GM18526 (cell line): ENCODE measurements around the gene TMBIM1.
A peak's percentile ranks its signal among the peaks of the same experiment; 100 is the strongest.

Source experiments
- POLR2A ChIP-seq: IDR thresholded peaks from 3 replicates; pipeline ENCODE4 v1.6.1; 2011; ENCODE audit not compliant: insufficient read length; ENCODE audit errors: extremely low read depth

The TMBIM1 gene

DNA sequence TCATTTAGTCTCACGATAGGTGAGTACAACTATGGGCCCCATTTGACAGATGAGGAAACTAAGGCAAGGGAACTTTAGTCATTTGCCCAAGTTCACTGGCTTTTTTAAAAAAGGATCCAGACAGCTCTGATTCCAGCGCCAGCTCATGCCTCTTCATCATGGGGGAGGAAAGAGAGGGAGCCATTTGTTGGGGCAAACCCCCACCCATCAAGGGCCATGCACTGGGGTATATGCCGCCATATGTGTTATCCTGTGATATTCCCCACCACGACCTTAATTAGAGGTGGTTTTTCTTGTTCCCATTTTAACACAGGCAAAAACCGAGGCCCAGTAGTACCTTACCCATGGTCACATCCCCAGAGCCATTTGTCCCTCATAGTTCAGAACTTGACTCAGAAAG is 32.1 kb downstream of the TMBIM1 start:
- TF ChIP-seq POLR2A = no peak

DNA sequence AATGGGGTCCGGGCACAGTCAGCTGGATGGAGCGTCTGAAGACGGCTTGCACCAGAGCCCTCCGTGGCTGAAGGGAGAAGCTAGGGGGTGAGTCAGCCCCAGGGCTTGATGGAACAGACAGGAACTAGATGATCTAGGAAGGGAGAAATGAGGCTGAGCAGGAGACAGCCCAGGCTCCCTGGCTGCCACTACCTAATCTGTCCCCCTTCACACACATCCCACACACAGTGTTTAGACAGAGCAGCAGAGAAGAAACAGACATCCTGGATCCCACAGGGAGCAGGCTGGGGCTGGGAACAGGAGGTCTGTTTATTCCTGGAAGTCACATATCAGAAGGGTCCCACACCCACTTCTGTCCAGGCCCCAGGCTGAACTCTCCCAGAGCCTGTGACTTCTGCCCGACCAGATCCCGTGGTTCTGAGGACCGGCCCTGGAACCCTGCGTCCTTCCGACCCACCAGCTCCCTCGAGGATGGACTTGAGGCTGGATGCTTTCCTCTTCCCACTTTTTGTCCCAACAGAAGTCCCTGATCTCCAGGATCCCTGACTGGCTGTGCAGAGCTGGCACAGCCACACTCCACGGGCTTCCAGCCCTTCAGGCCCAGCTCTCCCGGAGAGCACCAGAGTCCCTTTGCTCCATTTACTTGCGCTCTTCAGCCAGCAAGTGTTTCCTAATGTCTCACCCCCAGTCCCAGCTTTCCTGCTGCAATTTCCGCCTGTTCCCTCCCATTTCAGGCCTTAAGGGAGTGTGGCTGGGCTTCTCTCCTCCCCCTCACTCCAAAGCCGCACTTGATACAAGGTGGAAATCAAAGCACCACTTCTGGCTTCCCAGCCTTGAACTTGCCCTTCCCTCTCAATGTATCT is 33.0 kb downstream of the TMBIM1 start:
- TF ChIP-seq POLR2A = no peak

DNA sequence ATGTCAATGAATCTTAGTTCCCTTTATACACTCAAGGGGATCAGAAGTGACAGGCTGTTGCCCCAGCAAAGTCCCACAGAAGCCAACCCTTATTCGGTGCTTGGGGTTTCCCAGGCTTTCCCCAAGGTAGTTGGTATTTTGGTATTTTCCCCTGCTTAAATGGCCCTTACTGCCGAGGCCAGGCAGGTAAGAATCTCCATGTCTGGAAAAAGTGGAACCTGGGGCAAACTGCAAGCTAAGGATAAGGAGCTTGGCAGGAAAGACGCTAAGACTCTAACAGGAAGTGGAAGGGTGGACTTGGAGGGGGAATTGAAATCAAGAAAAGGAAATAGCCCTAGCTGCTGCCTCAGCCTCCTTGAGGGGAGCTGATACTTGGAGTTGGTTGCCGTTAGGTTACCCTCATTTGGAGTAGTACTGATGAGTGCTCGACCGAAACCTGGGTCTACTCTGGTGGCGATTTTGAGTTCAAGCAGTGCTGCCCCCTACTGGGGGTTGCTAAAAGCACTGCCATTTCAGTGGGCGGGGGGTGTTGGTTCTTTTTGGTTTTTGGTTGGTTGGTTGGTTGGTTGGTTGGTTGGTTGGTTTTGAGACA is 34.8 kb downstream of the TMBIM1 start:
- peak; percentile 22 for TF ChIP-seq POLR2A

DNA sequence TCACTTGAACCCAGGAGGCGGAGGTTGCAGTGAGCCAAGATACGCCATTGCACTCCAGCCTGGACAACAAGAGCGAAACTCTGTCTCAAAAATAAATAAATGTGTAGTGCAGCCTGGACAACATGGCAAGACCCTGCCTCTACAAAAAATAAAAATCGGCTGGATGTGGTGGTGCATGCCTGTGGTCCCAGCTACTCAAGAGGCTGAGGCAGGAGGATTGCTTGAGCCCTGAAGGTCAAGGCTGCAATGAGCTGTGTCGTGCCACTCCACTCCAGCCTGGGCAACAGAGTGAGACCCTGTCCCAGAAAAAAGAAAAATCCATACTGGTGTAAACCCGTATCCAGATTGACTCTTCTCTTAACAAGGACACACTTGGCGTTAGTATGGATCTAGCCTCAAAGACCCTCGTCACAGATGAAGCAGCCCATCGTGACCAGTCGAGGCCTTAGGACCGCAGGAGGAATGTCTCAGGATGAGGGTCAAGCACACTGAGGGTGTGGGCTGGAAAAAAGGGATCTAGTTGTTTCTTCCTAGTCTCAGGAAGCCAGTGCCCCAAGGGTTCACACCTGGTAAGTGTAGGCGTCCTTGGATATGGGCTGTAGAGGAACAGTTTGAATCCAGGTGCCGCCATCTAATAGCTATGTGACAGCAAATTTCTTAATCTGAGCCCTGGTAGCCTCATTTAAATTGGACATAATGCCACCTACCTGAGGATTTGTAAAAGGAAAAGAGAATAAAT is 35.5 kb downstream of the TMBIM1 start:
- no peak for TF ChIP-seq POLR2A

DNA sequence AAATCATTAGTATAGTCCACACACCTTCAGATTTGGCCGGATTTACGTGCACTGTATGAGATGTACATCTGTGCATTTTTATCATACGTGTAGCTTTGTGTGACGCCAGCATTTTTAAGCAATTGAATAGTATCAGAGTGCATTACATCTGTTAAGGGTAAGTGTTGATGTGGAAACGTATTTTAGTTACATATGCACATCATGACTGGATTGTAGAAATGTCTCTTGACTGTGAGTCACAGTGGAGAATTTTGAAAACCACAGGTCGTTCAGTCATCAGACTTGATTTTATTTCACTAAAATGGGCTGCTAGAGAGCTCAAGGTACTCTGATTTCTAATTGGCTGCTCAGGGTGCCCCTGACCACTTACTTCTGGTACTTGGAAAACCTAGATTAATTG is 36.9 kb downstream of the TMBIM1 start:
- TF ChIP-seq POLR2A = no peak

DNA sequence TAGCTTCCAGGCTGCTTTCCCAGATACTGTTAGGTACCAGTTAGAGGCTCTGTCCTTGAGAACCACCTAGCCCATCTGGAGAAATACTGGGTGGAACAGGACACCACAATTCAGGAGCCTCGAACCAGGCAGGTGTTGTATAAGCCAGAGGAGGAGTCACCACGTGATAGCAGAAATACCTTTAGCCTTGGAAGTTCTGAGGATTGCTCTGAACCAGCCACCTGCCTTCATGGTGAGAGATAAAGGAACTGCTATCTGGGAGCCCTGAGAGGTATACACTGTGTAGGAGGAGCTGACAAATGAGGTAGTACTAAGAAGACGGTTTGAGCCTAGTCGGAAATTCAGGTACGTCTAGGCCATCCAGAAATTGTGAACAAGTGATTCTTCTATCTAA is 39.1 kb downstream of the TMBIM1 start:
- TF ChIP-seq POLR2A = no peak

DNA sequence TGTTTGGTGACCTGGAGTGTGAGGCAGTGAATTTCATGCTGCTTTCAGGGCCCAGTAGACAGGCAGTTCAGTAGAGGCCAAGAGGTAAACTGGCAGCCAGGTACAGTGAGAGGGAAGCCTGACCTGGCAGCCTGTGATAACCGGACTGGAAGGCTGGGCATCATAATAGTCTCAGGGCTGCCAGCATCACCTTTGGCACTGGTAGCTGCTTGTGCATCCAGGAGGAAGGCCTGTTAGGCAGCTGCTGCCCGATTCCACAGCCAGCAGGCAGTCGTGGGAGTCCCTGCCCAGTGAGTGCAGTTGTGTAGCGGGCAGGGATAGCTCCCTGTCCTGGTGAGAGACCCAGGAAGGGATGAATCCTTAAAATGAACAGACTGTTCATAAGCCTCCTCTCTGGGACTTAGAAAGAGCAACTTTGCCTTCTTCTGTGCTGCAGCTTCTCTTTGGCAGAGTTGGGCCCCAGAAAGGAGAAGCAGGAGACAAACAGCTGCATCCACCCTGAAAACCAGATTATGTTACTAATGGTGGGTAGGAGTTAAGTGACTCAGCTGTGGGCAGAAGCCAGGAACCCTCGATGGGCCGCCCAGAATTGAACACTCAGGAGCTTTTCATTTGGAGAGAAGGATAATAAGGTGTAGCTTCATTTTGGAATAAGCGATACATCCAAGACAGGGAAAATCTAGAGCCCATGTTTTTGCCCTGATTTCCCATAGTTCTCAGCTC is 39.6 kb downstream of the TMBIM1 start:
- TF ChIP-seq POLR2A = peak; percentile 11

DNA sequence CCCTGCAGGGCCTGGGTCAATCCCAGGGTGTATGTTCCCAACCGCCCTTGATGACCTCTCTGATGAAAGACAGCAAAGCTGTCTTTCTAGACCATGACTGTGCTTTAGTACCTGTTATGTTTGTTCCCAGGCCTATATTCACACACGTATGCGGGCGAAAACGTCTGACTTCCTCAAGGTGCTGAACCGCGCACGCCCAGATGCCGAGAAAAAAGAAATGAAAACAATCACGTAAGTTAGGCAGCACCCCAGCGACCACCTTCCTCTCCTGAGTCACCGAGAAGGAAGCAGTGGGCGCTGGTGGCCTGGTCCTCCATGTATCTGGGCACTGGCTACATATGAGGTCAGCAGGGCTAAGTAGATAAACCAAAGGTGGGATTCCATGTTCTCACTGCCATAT is 42.6 kb downstream of the TMBIM1 start:
- TF ChIP-seq POLR2A = no peak

DNA sequence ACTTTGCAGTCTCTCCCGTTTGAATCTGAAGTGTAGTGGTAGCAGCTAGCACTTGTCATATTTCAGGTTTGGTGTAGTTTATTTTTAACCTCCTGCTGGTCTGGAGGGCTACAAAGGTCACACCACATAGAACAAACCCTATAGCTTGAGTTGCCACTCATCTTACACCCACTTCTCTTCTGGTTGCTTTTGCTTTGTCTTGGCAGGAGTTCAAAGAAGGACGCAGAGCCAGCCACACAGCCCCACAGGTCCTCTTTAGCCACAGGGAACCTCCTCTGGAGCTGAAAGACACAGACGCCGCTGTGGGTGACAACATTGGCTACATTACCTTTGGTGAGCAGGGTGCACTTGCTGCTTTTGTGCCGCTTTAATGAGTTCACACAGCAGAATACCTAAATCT is 47.1 kb downstream of the TMBIM1 start:
- no peak for TF ChIP-seq POLR2A

DNA sequence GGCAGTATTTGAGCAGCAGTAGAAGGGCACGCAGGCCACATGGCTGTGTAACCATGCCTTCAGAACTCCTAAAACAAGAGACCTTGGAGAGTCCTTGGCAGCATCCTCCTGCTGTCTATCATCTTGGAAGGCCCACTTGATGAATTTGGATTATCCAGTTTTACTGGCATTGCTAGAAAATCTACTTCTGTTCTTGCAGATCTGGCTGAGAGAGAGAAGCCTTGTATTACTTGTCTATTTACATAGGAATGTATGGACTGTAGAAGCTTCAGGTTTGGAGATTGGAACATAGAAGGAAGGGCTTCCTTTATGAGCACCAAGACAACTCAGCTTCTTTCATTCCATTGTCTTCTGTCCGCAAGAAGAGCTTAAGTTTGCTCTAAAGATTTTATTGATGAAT is 47.6 kb downstream of the TMBIM1 start:
- no peak for TF ChIP-seq POLR2A

DNA sequence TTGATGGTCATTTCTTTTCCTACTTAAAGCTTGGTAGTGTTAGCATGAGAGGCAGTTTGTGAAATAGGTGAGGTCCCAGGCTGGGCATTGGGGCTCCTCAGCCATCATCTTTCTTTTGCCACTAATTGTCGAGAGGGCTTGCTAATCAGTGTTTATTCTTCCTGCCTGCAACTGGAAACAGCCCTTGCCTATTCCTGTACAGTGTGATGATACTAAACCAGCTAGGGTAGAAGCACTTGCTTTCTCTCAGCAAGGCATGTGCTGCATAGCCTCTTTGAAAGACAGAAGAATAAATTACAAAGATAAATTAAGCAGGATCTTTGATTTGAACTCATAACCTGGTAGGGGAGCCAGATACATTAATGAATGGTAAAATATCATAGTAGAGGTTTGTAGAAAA is 48.1 kb downstream of the TMBIM1 start:
- TF ChIP-seq POLR2A = no peak

DNA sequence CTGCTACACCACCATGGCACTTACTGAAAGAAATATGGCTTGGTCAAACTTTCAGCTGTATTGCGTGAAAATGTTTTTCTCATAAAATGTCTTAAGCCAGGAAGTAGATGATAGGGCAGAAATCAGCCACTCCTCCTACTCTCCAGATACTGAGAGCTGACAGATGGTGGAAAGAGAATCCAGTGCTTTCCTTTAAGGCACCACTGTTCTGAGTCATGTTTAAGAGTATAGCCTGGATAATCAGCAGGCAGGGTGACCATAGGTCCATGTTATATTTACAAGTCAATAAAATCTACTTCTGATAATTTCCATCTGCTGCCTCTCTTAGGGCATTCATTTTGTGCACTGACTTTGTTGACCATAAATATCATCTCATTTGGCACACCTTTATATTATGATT is 53.4 kb downstream of the TMBIM1 start:
- no peak for TF ChIP-seq POLR2A

DNA sequence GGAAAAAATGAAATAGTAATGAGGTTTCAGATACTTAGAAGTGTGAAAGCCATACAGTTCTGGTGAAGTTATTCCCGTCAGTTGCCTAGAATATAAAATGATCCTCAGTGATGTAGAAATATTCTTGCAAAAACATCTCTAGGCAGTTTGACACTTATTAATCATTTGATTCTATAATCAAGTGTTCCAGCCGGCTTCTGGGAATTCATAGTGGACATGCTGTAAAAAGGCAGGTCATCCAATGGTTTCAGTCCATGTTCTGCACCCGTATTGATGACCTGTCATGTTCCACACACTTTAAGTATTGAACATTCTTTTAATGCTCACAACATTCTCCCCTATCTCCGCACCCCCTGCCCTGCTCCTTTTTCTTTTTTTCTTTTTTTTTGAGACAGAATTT is 55.5 kb downstream of the TMBIM1 start:
- TF ChIP-seq POLR2A = no peak

DNA sequence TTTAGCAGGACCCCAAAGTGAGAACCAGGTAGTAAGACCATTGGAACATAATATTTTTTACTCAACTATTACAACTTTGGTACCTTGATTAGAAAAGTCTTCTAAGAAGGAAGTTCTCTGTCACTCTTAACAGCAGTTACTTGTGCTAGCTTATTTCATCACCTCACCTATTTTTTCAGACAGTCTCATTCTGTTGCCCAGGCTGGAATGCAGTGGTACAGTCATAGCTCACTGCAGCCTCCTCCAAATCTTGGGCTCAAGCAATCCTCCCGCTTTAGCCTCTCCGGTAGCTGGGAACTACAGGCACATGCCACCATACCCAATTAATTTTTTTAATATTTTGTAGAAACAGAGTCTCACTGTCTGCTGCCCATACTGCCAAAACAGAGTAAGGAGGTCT is 57.3 kb downstream of the TMBIM1 start:
- no peak for TF ChIP-seq POLR2A

DNA sequence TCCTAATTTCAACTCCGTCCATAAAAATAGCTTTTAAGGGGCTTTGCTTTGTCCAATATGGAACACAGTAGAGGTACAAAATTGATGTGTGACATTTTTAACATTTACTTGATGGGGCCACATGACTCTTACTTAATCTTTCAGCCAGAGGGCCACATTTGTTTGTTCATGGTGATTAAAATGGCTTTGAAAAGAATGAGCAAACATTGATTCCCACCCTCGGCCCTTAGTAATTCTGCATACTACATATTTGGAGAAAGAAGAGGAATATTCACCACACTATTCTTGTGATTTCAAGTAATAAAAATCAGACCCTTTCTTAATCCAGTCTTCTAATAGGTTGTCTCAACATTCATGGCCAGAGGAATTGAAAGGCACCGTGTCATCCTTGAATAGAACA is 57.8 kb downstream of the TMBIM1 start:
- TF ChIP-seq POLR2A = no peak
